HG02981 (cell line): ENCODE data around the gene ZNF264.
"Not testable (repeated sequence)": the region's sequence is repeated elsewhere in the genome, so short reads cannot be mapped to it uniquely, and the experiment has no call there.

Experiments
- ATAC-seq: cut with Tn5 transposase; IDR thresholded peaks from one replicate; pipeline ENCODE4 v1.9.1; 2021; ENCODE audit warnings: mild to moderate bottlenecking, moderate library complexity; ENCODE audit not compliant: unreplicated experiment

Gene ZNF264

DNA sequence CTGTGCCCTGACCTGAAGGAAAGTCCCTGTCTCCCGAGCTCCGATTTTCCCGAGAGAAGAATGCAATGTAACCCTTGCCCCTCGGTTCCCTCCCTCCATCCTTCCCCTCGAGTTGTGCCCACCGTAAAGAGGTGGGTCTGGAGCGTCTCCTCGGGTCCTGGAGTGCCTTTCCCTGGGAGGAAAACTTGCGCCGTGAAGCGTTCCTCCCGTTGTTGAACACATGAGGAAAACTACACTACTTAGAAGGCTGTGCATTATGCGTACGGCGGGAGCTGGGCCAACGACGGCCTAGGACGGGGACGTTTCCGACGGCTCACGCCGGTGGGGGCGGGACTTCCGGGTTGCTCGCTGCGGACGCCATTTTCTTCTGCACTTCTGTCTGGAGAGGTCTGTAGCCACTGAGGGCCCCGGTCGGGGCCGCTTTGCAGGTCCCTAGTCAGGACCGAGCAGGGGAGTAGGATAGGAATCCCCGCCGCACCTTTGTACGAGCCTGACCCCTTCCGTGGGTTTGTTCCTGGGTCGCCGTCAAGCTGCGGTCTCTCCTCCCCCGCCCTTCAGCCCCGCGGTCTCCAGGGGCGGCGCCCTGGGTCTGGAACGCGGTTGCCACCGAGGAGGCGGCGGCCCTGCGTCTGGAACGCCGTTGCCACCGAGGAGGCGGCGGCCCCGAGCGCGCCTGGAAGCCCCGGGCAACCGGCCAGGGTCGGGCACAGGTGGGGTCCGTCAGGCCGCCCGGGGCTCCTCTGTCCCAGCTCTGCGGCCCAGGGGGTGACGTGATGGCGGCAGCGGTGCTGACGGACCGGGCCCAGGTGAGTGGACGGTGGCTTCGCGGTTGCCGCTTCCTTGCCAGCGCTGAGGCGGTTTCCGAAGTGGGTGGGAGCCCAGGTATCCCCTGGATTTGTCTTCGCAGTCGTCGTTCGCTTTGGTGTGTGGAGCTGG is at the start of gene ZNF264:
Gene ZNF264 (plus strand): TSS at position 360 of the 936 bp plus-strand sequence. CDS start 414 bp downstream, at position 774.
- peak; percentile 95 for ATAC-seq

DNA sequence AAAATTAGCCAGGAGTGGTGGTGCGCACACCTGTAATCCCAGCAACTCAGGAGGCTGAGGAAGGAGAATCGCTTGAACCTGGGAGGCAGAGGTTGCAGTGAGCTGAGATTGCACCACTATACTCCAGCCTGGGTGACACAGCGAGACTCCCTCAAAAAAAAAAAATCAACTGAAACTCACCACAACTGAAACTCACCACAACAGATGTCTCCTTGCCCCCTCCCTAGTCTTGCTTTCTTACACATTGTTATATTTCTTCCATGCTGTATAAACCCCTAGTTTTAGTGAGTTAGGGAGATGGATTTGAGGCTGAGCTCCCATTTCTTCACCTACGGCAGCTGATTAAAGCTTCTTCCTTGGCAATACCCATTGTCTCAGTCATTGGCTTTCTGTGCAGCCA is 49.6 kb upstream of the ZNF264 start:
- ATAC-seq = no peak

DNA sequence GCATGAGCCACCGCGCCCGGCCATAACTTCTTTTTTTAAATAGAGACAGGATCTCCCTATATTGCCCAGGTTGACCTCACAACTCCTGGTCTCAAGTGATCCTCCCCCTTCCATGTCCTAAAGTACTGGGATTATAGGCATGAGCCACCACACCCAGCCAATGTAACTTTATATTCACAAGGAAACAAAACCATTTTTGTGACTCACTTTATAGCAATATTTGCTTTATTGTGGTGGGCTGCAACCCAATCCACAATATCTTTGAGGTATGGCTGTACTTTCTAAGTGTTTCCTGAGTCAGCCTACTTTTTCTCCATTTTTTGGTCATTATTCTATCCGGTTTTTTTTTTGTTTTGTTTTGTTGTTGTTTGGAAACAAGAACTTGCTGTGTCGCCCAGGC is 38.4 kb upstream of the ZNF264 start:
- ATAC-seq = no peak

DNA sequence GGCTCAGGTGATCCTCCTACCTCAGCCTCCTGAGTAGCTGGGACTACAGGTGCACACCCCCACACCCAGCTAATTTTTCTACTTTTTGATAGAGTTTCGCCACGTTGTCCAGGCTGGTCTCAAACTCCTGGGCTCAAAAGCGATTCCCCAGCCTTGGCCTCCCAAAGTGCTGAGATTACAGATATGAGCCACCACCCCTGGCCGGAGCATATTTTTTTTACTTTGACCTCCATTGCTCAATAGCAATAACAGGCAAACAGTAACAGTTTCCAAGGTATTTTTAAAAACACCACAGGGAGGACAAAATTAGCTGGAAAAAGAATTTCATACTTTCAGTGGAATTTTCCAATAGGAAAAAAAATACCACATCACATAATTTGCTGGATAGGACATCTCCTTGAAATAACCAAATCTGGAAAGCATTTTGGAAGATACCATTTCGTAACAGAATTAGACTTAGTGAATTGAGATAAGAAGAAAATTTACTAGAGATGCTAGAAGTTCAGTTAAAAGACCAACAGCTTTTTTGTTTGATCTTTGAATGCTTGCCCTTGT is 29.2 kb upstream of the ZNF264 start:
- ATAC-seq = no peak

DNA sequence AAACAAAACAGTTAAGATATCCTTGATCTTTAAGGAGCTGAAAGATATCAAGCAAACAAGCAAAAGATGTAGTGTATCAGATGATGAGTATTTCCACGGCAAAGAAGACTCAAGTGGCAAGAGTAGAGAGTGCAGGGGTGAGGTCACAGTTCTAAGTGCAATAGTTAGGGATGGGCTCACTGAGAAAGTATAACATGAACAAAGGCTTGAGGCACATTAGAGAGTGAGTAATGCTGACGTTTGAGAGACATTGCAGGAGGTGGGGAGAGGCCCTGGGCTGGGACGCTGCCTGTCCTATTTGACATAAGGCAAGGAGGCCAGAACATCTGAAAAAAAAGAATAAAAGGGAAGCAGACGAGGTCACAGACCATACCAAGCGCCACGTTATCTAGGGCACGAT is 25.5 kb upstream of the ZNF264 start:
- ATAC-seq = no peak

DNA sequence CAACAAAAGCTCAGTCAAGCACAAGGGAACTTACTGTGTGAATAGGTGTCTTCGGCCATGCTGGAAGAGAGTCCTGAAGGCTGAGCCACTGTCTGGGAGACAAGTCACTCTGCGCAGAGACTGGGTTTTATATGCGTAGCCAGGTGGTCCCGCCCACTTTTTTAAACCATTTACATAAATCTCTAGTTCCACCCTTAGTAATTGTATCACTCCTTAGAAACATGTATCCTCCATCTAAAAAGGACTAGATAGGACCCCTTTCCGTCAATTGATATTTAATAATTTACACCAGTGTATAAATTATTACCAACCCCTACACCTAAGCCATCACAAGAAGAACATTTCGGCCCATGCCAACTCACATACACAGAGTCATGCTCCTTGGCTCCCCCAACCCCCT is 23.9 kb upstream of the ZNF264 start, which contains the start of gene DUXA:
Gene DUXA (minus strand): TSS at position 101 of the 400 bp plus-strand sequence. CDS start 42 bp downstream, at position 59.
- ATAC-seq = no peak

DNA sequence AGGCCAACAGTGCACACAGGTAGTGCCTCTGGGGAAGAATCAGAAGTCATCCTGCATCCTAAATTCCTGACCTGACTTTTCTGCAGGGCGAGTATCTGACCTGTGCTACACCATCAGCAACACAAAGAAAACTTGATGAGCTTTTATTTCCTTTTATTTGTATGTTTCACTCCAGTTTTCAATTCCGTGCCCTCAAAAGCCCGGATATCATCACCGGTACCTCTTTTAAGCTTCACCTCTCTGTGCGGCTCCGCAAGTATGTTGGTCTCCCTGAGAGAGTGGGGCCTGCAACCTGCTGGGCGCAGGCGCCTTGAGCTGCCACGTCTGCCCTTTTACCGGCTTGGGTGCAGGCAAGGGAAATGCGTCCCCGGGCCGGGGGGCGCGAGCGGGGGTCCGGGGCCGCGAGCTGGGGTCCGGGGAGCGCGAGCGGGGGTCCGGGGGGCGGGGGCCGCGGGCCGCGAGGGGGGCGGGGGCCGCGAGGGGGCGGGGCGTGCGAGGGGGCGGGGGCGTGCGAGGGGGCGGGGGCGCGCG is 19.7 kb upstream of the ZNF264 start:
- ATAC-seq = no peak

DNA sequence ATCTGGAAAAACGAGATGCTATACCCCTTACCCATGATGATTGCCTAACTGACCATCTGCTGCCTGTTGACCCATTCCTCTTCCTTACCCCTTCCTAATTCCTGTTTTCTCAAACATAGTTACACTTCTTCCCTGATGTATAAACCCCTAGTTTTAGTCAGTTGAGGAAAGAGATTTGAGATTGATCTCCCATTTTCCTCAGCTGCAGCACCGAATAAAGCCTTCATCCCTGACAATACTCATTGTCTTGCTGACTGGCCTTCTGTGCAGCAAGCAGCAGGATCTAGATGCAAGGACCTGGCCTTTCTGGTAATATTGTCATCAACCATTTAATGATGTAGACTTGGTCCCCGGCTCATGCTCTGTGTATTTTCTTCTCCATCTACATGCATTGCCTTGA is 999 bp upstream of the ZNF264 start:
- ATAC-seq = no peak

DNA sequence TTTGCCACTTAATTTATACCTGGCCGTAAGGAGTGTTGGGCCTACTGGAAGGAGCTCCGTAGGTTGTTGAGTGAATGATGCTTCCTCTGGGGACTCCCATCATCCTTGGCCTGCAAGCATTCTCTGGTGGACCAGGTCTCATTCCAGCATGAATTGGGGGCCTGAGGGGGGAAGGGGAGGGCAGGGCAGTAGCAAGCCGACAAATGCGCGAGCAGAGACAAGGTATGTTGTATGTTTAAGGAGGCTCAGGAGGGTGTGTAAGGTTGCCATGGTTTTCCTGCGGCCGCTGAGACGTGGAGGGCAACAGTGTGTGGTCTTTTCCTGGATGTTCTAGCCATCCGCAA is 749 bp downstream of the ZNF264 start:
- no peak for ATAC-seq

DNA sequence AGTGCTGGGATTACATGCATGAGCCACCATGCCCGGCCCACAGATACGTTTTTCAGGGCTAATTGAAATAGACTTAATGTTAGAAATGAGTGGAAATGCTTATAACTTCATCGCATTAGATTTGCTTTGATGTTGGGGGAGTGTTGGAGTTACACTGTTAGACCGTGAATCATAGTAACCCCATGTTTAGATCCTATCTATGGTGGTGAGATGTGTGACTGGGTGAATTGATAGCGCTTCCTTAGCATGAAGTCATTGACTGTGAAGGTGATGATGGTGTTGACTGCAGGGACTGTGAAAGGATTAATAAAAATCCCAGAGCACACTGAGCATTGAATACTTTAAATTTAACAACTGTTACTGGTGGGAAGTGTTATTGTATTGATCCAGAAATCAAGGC is 1.7 kb downstream of the ZNF264 start:
- ATAC-seq = no peak

DNA sequence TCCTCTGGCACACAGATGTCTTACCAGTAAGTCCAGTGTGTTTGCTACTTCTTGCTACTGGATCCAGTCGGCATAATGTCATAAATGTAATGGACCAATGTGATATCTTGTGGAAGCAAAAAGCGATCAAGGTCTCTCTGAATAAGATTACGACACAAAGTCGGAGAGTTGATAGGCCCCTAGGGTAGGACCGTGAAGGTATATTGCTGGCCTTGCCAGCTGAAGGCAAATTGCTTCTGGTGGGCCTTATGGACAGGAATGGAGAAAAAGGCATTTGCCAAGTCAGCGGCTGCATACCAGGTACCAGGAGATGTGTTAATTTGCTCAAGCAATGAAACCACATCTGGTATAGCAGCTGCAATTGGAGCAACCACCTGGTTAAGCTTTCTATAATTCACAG is 6.6 kb downstream of the ZNF264 start:
- ATAC-seq = not testable (repeated sequence)

DNA sequence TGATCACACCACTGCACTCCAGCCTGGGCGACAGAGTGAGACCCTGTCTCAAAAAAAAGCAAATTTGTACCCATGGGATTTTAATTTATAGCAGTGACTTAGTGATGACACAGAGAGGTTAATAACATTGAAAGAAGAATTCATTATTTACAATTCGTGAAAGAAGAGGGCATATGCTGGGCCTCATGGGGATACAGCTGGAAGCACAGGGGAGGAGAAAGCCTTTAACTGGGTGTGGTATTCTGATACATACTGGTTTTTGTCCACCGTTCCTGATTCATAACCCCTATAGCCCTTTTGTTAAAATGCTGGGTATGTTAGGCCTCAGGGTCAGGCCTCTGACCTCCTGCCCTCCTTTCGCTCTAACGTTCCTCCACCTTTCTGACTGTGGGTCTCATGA is 10.9 kb downstream of the ZNF264 start:
- no peak for ATAC-seq

DNA sequence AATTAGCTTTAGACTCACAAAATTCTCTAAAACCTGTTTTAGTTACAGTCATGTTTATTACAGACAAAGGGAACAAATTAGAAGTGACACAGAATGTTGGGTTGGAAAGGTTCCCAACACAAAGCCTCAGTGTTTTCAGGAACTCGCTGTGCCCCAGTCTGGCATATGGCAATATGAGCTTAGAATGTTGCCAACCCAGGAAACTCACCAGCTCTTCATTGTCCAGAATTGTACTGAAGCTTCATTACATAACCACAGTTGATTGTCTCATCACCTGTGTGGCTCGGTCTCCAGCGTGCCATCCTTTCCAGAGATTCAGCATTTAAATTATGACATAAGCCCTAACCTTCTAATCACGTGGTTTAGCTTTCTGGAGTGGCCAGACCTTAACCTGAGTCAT is 19.1 kb downstream of the ZNF264 start:
- ATAC-seq = no peak

DNA sequence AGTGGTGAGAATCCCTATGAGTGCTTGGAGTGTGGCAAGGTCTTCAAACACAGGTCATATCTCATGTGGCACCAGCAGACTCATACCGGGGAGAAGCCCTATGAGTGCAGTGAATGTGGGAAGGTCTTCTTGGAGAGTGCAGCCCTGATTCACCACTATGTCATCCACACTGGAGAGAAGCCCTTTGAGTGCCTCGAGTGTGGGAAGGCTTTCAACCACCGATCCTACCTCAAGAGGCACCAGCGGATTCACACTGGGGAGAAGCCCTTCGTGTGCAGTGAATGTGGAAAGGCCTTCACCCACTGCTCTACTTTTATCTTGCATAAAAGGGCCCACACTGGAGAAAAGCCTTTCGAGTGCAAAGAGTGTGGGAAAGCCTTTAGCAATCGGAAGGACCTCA is 20.8 kb downstream of the ZNF264 start:
- no peak for ATAC-seq

DNA sequence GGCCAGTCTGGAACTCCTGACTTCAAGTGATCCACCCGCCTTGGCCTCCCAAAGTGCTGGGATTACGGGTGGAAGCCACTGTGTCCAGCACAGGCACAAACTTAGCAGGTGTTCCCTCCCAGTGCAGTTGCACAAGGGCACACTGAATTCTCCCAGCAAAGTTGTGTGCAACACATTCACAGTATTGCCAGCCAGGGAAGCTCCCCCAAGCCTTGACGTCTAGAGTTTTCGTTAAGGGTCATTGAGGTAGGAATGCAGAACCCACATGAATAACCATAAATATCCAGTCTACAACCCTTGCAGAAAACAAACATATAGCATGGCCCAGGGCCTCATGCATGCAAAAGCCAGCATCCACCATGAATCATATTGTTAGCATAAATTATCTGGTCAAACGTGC is 36.2 kb downstream of the ZNF264 start:
- no peak for ATAC-seq

DNA sequence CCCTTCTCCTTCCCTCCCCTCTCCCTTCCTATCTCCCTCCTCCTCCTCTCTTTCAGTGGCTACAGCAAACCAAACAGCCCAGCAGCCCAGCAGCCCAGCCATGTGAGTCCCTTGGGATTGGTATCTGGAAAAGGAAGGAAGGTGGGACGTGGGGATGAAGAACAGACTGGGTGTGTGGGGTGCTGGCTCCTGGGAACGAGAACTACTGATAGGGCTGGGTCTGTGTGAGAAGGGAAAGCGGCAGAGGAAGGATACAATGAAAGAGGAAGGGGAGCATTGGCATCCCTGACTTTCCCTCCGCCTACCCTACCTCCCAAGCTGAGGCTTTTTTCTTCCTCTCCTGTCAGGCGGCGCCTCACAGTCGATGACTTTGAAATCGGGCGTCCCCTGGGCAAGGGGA is 40.4 kb downstream of the ZNF264 start:
- no peak for ATAC-seq

DNA sequence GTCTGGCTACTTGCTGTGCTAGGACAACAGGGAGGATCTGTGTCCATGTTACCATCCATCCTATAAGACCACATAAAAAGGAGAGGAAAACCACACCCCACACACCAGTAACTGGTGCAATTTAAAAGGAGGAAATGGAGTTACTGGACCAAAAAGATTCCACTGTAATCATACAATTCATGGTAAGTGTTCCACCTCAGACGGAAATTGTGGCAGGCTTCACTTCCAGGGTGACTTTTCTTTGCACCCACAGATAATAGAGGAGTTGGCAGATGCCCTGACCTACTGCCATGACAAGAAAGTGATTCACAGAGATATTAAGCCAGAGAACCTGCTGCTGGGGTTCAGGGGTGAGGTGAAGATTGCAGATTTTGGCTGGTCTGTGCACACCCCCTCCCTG is 41.9 kb downstream of the ZNF264 start:
- no peak for ATAC-seq

DNA sequence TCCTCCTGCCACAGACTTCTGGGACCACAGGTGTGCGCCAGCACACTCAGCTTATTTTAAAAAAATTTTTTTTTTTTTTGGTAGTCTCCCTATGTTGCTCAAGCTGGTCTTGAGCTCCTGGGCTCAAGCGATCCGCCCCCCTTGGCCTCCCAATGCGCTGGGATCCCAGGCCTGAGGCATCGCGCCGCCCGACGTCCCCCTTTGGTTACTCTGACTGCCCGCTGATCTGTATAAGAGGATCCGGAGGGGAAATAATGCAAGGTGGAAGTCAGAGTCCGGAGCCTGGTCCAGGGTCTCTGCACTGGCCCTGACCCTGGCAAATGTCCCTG is 48.6 kb downstream of the ZNF264 start:
- no peak for ATAC-seq

DNA sequence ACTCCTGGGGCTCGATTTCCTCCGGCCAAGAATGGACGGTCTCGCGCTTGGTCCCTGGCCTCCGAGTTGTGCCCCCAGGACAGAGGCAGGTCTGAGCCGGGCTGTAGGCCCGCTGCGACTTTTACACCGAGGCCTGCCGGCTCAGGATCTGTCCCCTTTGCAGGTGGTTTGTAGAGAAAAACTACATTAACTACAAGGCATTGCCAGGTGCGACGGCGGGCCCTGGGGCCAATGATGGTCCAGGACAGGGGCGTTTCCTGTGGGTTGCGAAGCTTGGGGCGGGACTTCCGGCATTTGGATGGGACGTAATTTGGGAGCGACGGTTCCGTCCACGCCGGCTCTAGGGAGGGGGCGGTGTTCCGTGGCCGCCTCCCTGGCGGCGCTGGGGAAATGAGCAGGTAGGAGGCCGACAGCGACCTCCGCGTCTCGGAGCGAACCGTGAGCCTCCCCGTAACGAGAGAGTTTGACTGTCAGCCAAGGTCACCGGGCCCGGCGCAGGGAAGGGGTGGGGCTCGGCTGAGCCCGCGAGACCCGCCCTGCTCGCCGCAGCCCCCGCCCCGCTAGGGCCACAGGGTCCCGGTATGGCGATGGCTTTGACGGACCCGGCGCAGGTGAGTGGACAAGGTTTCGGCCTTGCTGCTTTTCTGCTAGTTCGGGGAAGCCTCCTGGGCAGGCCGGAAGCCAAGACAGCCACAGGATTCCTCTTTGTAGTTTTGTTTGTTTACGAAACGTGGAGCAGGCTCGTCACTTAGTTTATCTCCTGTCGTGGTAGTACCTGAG is 49.2 kb downstream of the ZNF264 start, which contains the start of gene ZNF805:
Gene ZNF805 (plus strand): TSS at position 322 of the 780 bp plus-strand sequence. CDS start 260 bp downstream, at position 582.
- peak; percentile 91 for ATAC-seq

DNA sequence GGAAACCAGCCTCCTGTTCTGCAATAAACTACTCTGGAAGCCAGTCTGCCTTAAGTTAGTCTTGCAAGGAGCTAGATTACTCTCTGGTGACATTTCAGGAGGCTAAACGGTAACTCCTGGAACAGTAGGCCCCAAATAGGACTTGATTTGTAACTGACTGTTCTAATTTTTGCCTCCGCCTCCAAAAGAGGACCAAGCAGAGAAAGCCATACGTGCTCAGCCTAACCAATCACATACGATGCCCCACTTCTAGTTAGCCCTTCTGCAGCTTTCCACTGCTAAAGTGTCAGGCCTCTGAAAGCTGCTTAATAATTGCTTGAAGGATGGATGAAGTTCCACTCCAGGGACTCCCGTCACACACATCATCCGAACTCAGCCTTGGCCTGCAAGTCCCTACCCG is 49.9 kb downstream of the ZNF264 start:
- ATAC-seq = no peak

DNA sequence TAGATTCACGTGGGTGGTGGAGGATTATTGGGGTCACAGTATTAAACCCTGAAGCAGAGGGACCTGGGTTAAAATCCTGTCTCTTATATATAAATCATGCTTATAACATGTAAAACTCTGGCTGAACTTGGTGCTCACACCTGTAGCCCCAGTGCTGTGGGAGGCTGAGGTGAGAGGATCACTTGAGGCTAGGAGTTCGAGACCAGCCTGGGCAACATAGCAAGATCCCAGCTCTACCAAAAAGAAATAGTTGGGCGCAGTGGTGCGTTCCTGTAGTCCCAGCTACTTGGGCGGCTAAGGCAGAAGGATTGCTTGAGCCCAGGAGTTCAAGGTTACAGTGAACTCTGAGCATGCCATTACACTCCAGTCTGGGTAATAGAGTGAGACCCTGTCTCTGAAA is 51.5 kb downstream of the ZNF264 start:
- ATAC-seq = no peak
